ENCODE measurements around the gene ZNF616. TPM values are rescaled to one million over a fixed set of nuclear protein-coding genes. Genes with fewer than 3 reads are reported as not detected.

The ZNF616 gene
- total and polyA plus RNA-seq, 4 donors, result 2.6 to 18.0 (median 5.2) TPM

DNA sequence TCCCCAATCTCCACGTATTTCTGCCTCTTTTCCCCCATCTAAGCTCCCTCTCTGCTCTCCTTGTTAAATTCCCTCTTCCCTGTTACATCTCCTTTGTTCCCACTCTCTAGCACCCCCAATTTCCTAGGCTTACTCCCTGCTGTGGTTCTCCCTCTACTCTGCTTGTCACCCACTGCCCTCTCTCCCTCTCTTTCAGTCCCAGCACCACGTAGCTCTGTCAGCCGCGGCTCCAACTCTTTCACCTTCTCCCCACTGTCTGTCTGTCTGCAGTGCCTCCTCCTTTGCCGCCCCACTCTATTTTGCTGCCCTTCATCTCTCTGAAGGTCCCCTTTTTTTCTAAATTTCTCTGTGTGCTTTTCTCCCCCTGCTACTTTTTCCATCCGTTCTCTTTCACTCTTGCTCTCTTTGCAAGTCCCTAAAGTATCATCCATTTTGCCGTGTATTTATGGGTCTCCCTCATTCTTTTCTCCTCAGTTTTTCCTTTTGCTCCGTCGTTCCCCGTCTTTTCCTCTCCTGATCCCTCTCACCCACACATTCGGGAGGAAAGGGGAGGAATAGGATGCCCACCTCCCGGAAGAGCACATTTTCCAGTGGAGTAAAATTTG, 45.1 kb downstream of the ZNF616 start:
- H3K9me3 ChIP-seq (ENCODE audit: control insufficient read depth in 4 of 4, insufficient read depth in 3 of 4, low read length in 3 of 4), result peaks cover 2 to 20% (median 5%) of the 10 kb centered on the region in 4 donors
- 11 to 19% methylated on average over 12 of the region's 12 CpGs for WGBS, 2 donors

GRCh38 chr19:52086481-52086880, 53.3 kb downstream of the ZNF616 start:
- DNase-seq (no peak), ATAC-seq (ENCODE audit: insufficient read depth, low FRiP score) (no peak)
- H3K36me3 ChIP-seq (ENCODE audit: control insufficient read depth in 4 of 4, insufficient read depth in 4 of 4, low read length in 4 of 4), result peaks cover 22 to 63% (median 36%) of the 10 kb centered on the region in 4 donors
- H3K4me1 ChIP-seq (ENCODE audit: control insufficient read depth in 5 of 5, insufficient read depth in 5 of 5, low read length in 5 of 5), result peaks cover 0 to 2% (median 0%) of the 10 kb centered on the region in 5 donors
- TF ChIP-seq CTCF (IDR thresholded peaks at IDR 0.05; ENCODE audit: control extremely low read depth, extremely low read depth), result no peak
- no peak overlapping the region for H3K27ac ChIP-seq (ENCODE audit: low read depth in 1 of 2, low read length in 1 of 2)
- H3K4me3 ChIP-seq, result no peak overlapping the region
- no peaks in the 10 kb centered on the region for H3K27me3 ChIP-seq (ENCODE audit: control insufficient read depth in 3 of 3, insufficient read depth in 3 of 3, low read length in 2 of 3)
- no peak overlapping the region for H3K9ac ChIP-seq (ENCODE audit: insufficient read depth in 1 of 2, low read length in 2 of 2)
- H3K9me3 ChIP-seq (ENCODE audit: control insufficient read depth in 4 of 4, insufficient read depth in 3 of 4, low read length in 3 of 4), result peaks cover 0 to 36% (median 3%) of the 10 kb centered on the region in 4 donors

More for the DNA sequence above, 45.1 kb downstream of the ZNF616 start:
- ATAC-seq (ENCODE audit: insufficient read depth, low FRiP score) (no peak), DNase-seq (no peak)
- Histone ChIP-seq H3K4me3 (peak overlapping the region; percentile 94), H3K27me3 (ENCODE audit: control insufficient read depth in 3 of 3, insufficient read depth in 3 of 3, low read length in 2 of 3) (no peaks in the 10 kb centered on the region), H3K4me1 (ENCODE audit: control insufficient read depth in 5 of 5, insufficient read depth in 5 of 5, low read length in 5 of 5) (peaks cover 0 to 14% (median 5%) of the 10 kb centered on the region in 5 donors), H3K9ac (ENCODE audit: insufficient read depth in 1 of 2, low read length in 2 of 2) (peak overlapping the region; percentile 48 to 96), H3K27ac (ENCODE audit: low read depth in 1 of 2, low read length in 1 of 2) (peak overlapping the region in 1 of 2 donors; percentile 70), H3K36me3 (ENCODE audit: control insufficient read depth in 4 of 4, insufficient read depth in 4 of 4, low read length in 4 of 4) (peaks cover 0 to 27% (median 13%) of the 10 kb centered on the region in 4 donors)
- no peak for TF ChIP-seq CTCF (IDR thresholded peaks at IDR 0.05; ENCODE audit: control extremely low read depth, extremely low read depth)

DNA sequence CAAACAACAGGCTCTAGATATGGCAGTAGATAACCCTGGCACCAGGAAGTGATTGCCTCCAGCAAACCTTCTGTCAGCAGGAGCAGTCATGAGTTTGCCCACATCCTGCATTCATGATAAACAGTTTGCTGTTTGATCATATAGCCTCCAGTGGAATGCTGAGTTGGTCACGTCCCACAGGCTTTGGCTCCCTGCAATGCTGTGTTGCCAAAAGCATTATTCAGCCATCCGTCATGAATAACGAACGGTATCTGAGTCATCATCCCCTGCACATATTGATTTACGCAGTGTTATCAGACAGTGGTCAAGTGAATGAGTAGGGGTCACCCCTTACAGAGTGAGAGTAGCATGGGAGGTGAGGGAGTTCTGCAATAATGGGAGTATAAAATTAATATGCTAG, 69.2 kb downstream of the ZNF616 start:
- Histone ChIP-seq H3K4me1 (ENCODE audit: control insufficient read depth in 5 of 5, insufficient read depth in 5 of 5, low read length in 5 of 5) (no peaks in the 10 kb centered on the region), H3K36me3 (ENCODE audit: control insufficient read depth in 4 of 4, insufficient read depth in 4 of 4, low read length in 4 of 4) (peaks cover 49 to 90% (median 60%) of the 10 kb centered on the region in 4 donors), H3K27ac (ENCODE audit: low read depth in 1 of 2, low read length in 1 of 2) (no peak overlapping the region), H3K9ac (ENCODE audit: insufficient read depth in 1 of 2, low read length in 2 of 2) (no peak overlapping the region), H3K9me3 (ENCODE audit: control insufficient read depth in 4 of 4, insufficient read depth in 3 of 4, low read length in 3 of 4) (peaks cover 26 to 50% (median 42%) of the 10 kb centered on the region in 4 donors), H3K27me3 (ENCODE audit: control insufficient read depth in 3 of 3, insufficient read depth in 3 of 3, low read length in 2 of 3) (no peaks in the 10 kb centered on the region), H3K4me3 (no peak overlapping the region)
- no peak for TF ChIP-seq CTCF (IDR thresholded peaks at IDR 0.05; ENCODE audit: control extremely low read depth, extremely low read depth)
- DNase-seq, result no peak
- WGBS, 2 donors, result 97 to 98% methylated on average over 5 of the region's 5 CpGs
- no peak for ATAC-seq (ENCODE audit: insufficient read depth, low FRiP score)

Data from lung (tissue), 12 donors.